Stimulated activated CD4-positive, alpha-beta T cell treated with anti-CD3 and anti-CD28 coated beads, Interleukin-4, amount 100 ng/mL, for 1 hour (primary cell): ENCODE measurements around the gene RNF135.
"Not testable (repeated sequence)": the region's sequence is repeated elsewhere in the genome, so short reads cannot be mapped to it uniquely, and the experiment has no call there.

Experiments
- DNase-seq: peaks from one replicate; pipeline ENCODE4 v3.0.0-alpha.2; 2020

The RNF135 gene, protein sequence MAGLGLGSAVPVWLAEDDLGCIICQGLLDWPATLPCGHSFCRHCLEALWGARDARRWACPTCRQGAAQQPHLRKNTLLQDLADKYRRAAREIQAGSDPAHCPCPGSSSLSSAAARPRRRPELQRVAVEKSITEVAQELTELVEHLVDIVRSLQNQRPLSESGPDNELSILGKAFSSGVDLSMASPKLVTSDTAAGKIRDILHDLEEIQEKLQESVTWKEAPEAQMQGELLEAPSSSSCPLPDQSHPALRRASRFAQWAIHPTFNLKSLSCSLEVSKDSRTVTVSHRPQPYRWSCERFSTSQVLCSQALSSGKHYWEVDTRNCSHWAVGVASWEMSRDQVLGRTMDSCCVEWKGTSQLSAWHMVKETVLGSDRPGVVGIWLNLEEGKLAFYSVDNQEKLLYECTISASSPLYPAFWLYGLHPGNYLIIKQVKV

GRCh38 chr17:30970831-30971567 is at the start of gene RNF135:
Gene RNF135 (plus strand): TSS chr17:30971039. CDS start chr17:30971074, 35 bp downstream.
- DNase-seq, result peak; percentile 63

DNA sequence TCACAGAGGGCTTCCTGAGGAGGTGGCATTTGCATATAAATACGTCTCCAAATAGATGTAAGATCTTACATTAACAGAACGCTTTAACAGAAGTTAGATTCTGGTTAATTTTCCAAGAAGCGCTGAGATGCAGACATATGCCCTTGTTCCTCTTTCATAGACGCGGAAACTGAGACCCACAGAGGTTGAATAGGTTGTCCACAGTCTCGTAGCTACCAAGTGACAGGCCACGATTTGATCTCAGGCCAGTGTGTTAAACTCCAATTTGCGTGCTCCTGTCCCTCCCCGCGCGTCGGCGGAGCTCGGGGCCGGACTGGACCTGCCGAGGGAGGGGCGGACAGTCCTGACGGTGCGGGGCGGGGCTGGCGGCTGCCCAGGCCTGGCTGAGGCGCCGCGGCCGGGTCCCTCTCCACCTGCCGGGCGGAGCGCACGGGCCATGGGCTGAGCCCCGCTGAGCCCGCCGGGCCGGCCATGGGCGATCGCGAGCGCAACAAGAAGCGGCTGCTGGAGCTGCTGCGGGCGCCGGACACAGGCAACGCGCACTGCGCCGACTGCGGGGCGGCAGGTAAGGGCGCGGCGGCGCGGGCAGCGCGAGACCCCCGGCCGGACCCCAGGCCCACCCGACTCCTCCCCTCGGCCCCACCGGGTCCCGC is 49.2 kb upstream of the RNF135 start, which contains the start of gene ADAP2:
ADAP2 (plus strand) TSS at position 402 of the 653 bp plus-strand sequence; CDS start at position 472, 70 bp downstream.
- no peak for DNase-seq

DNA sequence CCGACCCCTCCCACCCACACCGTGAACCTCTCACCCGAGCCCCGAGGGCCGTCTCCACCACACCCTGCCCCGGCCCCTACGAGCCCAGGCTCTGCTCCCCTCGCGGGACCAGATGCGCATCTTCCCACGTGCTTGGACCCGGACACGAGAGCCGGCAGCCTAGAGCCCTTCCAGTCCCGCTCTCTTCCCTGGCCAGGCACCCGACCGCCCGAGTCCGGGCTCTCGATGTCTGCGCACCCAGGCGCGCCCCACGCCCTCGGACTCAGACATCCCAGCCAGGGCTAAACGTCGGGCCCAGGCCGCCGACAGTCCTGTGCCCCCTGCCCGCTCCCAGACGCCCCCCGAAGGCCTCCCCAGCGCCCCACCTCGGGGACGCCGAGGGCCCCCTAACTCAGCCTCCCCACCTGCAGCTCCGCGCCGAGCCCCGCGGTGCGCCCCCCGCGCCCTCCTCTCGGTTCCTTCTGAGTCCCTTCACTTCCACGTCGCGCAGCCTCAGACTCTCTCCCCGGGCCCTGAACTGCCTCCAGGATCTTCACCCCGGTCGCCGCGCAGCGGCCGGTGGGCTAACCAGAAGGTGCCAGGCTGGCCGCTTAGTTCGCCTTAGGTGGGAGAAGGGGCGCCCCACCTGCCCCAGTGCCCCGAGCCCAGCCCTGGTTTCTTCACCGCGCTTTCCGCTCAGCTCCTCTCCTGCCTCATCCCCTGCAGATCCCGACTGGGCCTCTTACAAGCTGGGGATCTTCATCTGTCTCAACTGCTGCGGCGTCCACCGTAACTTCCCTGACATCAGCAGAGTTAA is 48.4 kb upstream of the RNF135 start:
- no peak for DNase-seq

- DNase-seq, result no peak
These were observed 46.5 kb upstream of the RNF135 start for GRCh38 chr17:30924341-30924740.

- DNase-seq, result no peak
These were observed 44.3 kb upstream of the RNF135 start for GRCh38 chr17:30926516-30926915.

- DNase-seq, result no peak
These were observed 43.1 kb upstream of the RNF135 start for GRCh38 chr17:30927756-30928155.

- no peak for DNase-seq
These were observed 42.3 kb upstream of the RNF135 start for GRCh38 chr17:30928584-30928983.

GRCh38 chr17:30929081-30929633 is 41.7 kb upstream of the RNF135 start:
- no peak for DNase-seq

GRCh38 chr17:30929861-30930260 is 41.0 kb upstream of the RNF135 start:
- not testable (repeated sequence) for DNase-seq

GRCh38 chr17:30930495-30930894 is 40.3 kb upstream of the RNF135 start:
- DNase-seq, result no peak

GRCh38 chr17:30931582-30931981 is 39.3 kb upstream of the RNF135 start:
- not testable (repeated sequence) for DNase-seq

DNA sequence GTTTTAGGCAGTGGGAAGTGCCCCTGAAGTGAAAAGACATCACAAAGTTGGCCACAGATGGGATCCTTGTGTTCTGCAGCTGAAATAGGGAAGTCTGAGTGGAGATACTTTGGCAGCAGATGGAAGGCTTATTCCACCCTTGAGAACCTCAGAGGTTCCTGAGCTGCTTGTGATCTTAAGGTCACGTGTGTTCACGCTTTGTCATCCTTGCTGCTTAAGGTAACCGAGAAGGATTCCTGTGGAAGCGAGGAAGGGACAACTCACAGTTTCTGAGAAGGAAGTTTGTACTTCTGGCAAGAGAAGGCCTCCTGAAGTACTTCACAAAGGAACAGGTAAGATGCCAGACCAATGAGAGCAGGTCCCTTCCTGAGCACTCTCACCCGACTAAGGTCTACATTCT is 36.9 kb upstream of the RNF135 start:
- no peak for DNase-seq

GRCh38 chr17:30939051-30939689 is 31.7 kb upstream of the RNF135 start:
- DNase-seq, result no peak

DNA sequence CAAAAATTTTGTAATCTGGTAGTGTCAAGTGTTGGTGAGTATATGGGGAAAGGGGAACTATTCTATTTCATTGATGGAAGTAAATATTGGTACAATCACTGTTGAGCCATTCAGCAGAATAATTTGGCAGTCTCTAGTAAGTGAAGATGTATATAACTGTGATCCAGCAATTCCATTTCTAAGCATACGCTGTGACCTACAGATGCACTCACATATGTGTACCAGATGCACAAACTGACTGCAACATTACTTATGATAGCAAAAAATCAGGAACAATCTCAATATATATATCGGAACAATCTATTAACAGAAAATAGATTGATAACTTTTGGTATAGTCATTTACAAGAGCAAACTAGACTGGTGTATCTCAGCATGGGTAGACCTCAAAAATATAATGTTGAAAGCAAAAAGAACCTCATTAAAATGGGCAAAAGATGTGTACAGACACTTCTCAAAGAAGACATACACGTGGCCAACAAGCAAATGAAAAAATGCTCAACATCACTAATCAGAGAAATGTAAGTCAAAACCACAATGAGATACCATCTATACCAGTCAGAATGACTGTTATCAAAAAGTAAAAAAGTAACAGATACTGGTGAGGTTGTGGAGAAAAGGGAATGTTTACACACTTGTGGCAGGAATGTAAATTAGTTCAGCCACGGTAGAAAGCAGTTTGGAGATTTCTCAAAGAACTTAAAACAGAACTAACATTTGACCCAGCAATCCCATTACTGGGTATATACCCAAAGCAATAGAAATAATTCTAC is 28.3 kb upstream of the RNF135 start:
- DNase-seq, result no peak

DNA sequence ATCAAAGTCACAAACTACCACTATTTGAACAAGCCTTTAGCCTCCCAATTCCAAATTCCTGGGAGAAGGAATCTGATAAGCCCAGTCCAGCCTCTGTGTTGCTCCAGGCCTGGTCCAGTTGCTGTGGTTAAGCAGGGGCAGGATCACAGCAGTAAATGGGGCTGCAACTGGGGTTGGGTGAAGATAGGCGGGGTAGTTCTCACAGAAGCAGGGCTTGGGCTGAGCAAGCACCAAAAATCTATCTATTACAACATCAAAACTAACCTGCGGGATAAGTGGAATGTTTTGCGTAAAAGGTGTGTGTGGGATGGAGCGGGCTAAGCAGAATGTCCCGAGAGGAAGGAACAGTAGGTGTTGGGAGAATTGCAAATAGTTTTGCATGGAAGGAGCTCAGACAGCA is 23.0 kb upstream of the RNF135 start:
- DNase-seq, result no peak

DNA sequence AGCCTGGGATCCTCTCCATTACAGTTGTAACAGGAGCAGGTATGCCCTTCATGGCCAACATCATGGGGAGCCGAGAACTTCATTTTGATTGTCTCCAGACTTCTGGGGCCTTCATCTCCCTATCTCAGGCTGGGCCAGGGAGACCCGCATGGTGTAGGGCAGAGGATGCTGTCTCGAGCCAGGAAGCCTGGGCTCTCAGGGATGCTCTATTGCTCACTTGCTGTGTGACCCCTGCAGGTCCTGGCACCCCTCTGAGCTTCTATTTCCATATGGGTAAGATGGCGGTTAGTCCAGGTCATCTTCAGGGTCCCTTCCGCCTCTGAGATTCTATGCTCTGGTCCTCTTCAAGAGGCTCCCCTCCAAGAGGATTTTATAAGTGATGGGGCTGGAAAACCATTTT is 20.6 kb upstream of the RNF135 start:
- DNase-seq, result no peak

GRCh38 chr17:30950669-30951399 is 20.0 kb upstream of the RNF135 start:
- no peak for DNase-seq

DNA sequence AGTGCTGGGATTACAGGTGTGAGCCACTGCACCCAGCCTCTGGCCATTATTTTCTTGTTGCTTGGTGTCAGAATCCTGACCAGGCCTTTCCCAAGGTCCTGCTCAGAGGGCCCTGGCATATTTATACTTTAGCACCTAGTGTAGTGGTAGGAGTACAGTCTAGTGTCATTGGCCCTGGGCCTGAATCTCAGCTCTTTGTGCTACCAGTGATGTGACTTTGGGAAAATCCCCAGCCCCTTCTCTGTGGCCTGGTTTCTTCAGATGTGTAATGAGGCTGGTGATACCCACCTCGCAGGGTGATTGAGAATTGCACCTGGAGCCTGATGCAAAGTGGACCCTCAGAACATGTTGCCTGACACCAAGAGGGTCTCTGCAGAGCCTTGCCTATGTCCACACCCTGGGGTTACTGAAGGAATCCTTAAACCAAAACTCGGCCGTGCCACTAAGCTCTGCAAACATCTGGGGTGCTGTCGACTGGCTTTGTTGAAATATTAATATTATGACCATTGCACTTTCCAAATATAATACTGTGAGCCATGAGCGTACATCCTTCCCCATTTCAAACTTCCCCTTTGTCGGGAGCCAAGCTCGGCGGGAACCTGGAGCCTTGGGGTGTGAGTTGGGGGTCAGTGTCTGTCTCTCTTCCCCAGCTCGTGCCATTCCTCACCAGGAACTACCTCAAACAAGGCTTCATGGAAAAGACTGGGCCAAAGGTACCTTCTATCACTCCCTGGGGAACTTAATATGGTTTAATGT is 18.0 kb upstream of the RNF135 start:
- no peak for DNase-seq

DNA sequence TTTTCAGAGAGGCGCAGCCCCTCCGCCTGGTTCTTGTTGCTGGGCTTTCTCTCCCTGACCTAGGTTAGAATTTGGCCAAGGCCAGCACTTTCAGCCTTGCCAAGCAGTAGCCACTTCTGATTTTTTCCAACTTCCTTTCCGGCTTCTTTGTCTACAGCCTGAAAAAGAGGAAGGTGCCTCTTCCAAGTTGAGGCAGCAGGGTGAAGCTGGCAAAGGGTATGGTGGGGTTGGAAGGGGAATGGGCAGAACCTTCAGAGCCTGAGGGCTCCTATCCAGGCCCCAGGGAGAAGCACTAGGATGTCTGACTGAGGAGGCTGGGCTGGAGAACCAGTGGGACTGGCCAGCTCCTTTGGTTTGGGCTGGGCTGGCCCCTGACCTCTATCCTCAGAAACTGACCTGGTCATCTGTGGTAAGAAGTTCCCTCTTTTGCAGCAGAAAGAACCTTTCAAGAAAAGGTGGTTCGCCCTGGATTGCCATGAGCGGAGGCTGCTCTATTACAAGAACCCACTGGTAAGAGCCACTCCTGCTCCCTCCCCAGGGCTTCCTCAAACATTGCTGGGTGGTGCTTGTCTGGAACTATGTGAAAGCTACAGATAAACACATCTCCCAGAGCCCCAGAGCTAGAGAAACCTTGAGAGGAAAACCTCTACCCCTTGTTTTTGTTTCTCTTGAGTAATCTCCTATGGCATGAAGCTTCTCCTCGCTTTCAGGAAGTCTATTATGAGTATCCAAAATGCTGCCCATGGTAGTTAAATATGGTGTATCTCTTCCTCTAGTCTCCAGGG is 16.6 kb upstream of the RNF135 start:
- DNase-seq, result no peak
